ENCODE data around the gene TREX2. TPM values are rescaled to one million over a fixed set of nuclear protein-coding genes. Genes with fewer than 3 reads are reported as not detected.

The TREX2 gene
- total RNA-seq, 8 experiments from 2014 or later = 0.05 to 0.70 (median 0.38) TPM; not detected in 3

- WGBS, 10 experiments = no CpG with 5 or more reads among the region's 10 CpGs
- peaks cover 8 to 12% of the 10 kb centered on the region in 2 donors for H3K4me1 ChIP-seq (replicated peaks in 1 of 2)
- H3K4me3 ChIP-seq = no peak overlapping the region
- in situ Hi-C loops (cut with MboI; ENCODE audit: low pct_unique_long_range_greater_than_20kb in 2 of 9, low sequenced_read_pairs in 9 of 9, unreplicated experiment in 9 of 9) = no loop called here
- H3K27ac ChIP-seq = no peak overlapping the region
- no peak for ATAC-seq (replicated peaks in 6 of 8)
Observed at GRCh38 chrX:153486171-153486570, 40.3 kb upstream of the TREX2 start.

- in situ Hi-C loops (cut with MboI; ENCODE audit: low pct_unique_long_range_greater_than_20kb in 2 of 9, low sequenced_read_pairs in 9 of 9, unreplicated experiment in 9 of 9) = no loop called here
- Histone ChIP-seq H3K4me3 (no peak overlapping the region), H3K27ac (no peak overlapping the region), H3K4me1 (replicated peaks in 1 of 2) (peaks cover 7 to 11% of the 10 kb centered on the region in 2 donors)
- WGBS, 10 experiments = 80% methylated on average over 4 of the region's 30 CpGs; no CpG with 5 or more reads in 9 of the 10 experiments
- ATAC-seq (replicated peaks in 6 of 8) = no peak
Observed at GRCh38 chrX:153485396-153486080, 39.7 kb upstream of the TREX2 start.

GRCh38 chrX:153482376-153483015 is 36.6 kb upstream of the TREX2 start:
- WGBS, 10 experiments = 63% methylated on average over 6 of the region's 23 CpGs; no CpG with 5 or more reads in 9 of the 10 experiments
- Histone ChIP-seq H3K4me1 (replicated peaks in 1 of 2) (no peaks in the 10 kb centered on the region), H3K27ac (no peak overlapping the region), H3K4me3 (no peak overlapping the region)
- in situ Hi-C loops (cut with MboI; ENCODE audit: low pct_unique_long_range_greater_than_20kb in 2 of 9, low sequenced_read_pairs in 9 of 9, unreplicated experiment in 9 of 9) = no loop called here
- no peak for ATAC-seq (replicated peaks in 6 of 8)

- 40% methylated on average over 1 of the region's 13 CpGs; no CpG with 5 or more reads in 9 of the 10 experiments for WGBS, 10 experiments
- in situ Hi-C loops (cut with MboI; ENCODE audit: low pct_unique_long_range_greater_than_20kb in 2 of 9, low sequenced_read_pairs in 9 of 9, unreplicated experiment in 9 of 9) = no loop called here
- ATAC-seq (replicated peaks in 6 of 8) = no peak
- Histone ChIP-seq H3K27ac (no peak overlapping the region), H3K4me3 (no peak overlapping the region), H3K4me1 (replicated peaks in 1 of 2) (no peaks in the 10 kb centered on the region)
Observed at GRCh38 chrX:153481043-153481442, 35.2 kb upstream of the TREX2 start.

GRCh38 chrX:153478746-153479145 is 32.9 kb upstream of the TREX2 start:
- H3K27ac ChIP-seq = no peak overlapping the region

GRCh38 chrX:153477901-153478300 is 32.0 kb upstream of the TREX2 start:
- no peak for ATAC-seq (replicated peaks in 6 of 8)
- WGBS, 10 experiments = 82% methylated on average over 2 of the region's 9 CpGs; no CpG with 5 or more reads in 9 of the 10 experiments
- Histone ChIP-seq H3K27ac (no peak overlapping the region), H3K4me3 (no peak overlapping the region), H3K4me1 (replicated peaks in 1 of 2) (peaks cover 7 to 8% of the 10 kb centered on the region in 2 donors)
- in situ Hi-C loops (cut with MboI; ENCODE audit: low pct_unique_long_range_greater_than_20kb in 2 of 9, low sequenced_read_pairs in 9 of 9, unreplicated experiment in 9 of 9) = no loop called here

More at GRCh38 chrX:153478746-153479145, 32.9 kb upstream of the TREX2 start:
- peaks cover 7 to 8% of the 10 kb centered on the region in 2 donors for H3K4me1 ChIP-seq (replicated peaks in 1 of 2)
- no CpG with 5 or more reads among the region's 16 CpGs for WGBS, 10 experiments
- in situ Hi-C loops (cut with MboI; ENCODE audit: low pct_unique_long_range_greater_than_20kb in 2 of 9, low sequenced_read_pairs in 9 of 9, unreplicated experiment in 9 of 9) = no loop called here
- H3K4me3 ChIP-seq = no peak overlapping the region
- ATAC-seq (replicated peaks in 6 of 8) = peak in 1 of 8 experiments; percentile 6

GRCh38 chrX:153477364-153477857 is 31.6 kb upstream of the TREX2 start:
- no peak for ATAC-seq (replicated peaks in 6 of 8)
- Histone ChIP-seq H3K4me1 (replicated peaks in 1 of 2) (peaks cover 7 to 8% of the 10 kb centered on the region in 2 donors), H3K27ac (no peak overlapping the region), H3K4me3 (no peak overlapping the region)
- in situ Hi-C loops (cut with MboI; ENCODE audit: low pct_unique_long_range_greater_than_20kb in 2 of 9, low sequenced_read_pairs in 9 of 9, unreplicated experiment in 9 of 9) = no loop called here
- 52% methylated on average over 3 of the region's 11 CpGs; no CpG with 5 or more reads in 9 of the 10 experiments for WGBS, 10 experiments

- 20 to 63% methylated on average over 1 to 7 of the region's 16 CpGs; no CpG with 5 or more reads in 8 of the 10 experiments for WGBS, 10 experiments
- in situ Hi-C loops (cut with MboI; ENCODE audit: low pct_unique_long_range_greater_than_20kb in 2 of 9, low sequenced_read_pairs in 9 of 9, unreplicated experiment in 9 of 9) = no loop called here
- ATAC-seq (replicated peaks in 6 of 8) = peak in 3 of 8 experiments; percentile 27 to 45 (median 43)
- Histone ChIP-seq H3K4me1 (replicated peaks in 1 of 2) (peaks cover 7 to 8% of the 10 kb centered on the region in 2 donors), H3K27ac (no peak overlapping the region), H3K4me3 (no peak overlapping the region)
Observed at GRCh38 chrX:153476666-153477363, 31.0 kb upstream of the TREX2 start.

GRCh38 chrX:153475751-153476281 is 30.0 kb upstream of the TREX2 start:
- H3K27ac ChIP-seq = no peak overlapping the region
- ATAC-seq (replicated peaks in 6 of 8) = no peak
- 20 to 40% methylated on average over 1 of the region's 11 CpGs; no CpG with 5 or more reads in 8 of the 10 experiments for WGBS, 10 experiments
- in situ Hi-C loops (cut with MboI; ENCODE audit: low pct_unique_long_range_greater_than_20kb in 2 of 9, low sequenced_read_pairs in 9 of 9, unreplicated experiment in 9 of 9) = no loop called here
- peaks cover 7 to 8% of the 10 kb centered on the region in 2 donors for H3K4me1 ChIP-seq (replicated peaks in 1 of 2)
- no peak overlapping the region for H3K4me3 ChIP-seq

GRCh38 chrX:153475271-153475670 is 29.4 kb upstream of the TREX2 start:
- 60 to 100% (median 75%) methylated on average over 1 to 2 of the region's 7 CpGs; no CpG with 5 or more reads in 7 of the 10 experiments for WGBS, 10 experiments

GRCh38 chrX:153474718-153475117 is 28.9 kb upstream of the TREX2 start:
- Histone ChIP-seq H3K27ac (peak overlapping the region in 1 of 2 donors; percentile 35), H3K4me3 (peak overlapping the region in 2 of 5 donors; percentile 15 to 19), H3K4me1 (replicated peaks in 1 of 2) (peaks cover 7 to 8% of the 10 kb centered on the region in 2 donors)
- peak in 7 of 8 experiments; percentile 6 to 56 (median 44) for ATAC-seq (replicated peaks in 6 of 8)
- in situ Hi-C loops (cut with MboI; ENCODE audit: low pct_unique_long_range_greater_than_20kb in 2 of 9, low sequenced_read_pairs in 9 of 9, unreplicated experiment in 9 of 9) = no loop called here
- WGBS, 10 experiments = no CpG with 5 or more reads among the region's 59 CpGs

More at GRCh38 chrX:153475271-153475670, 29.4 kb upstream of the TREX2 start:
- no peak for ATAC-seq (replicated peaks in 6 of 8)
- Histone ChIP-seq H3K4me1 (replicated peaks in 1 of 2) (peaks cover 7 to 8% of the 10 kb centered on the region in 2 donors), H3K4me3 (no peak overlapping the region), H3K27ac (peak overlapping the region in 1 of 2 donors; percentile 35)
- in situ Hi-C loops (cut with MboI; ENCODE audit: low pct_unique_long_range_greater_than_20kb in 2 of 9, low sequenced_read_pairs in 9 of 9, unreplicated experiment in 9 of 9) = no loop called here

GRCh38 chrX:153474266-153474665 is 28.4 kb upstream of the TREX2 start:
- Histone ChIP-seq H3K4me3 (no peak overlapping the region), H3K4me1 (replicated peaks in 1 of 2) (peaks cover 10 to 12% of the 10 kb centered on the region in 2 donors), H3K27ac (no peak overlapping the region)
- no CpG with 5 or more reads among the region's 10 CpGs for WGBS, 10 experiments
- in situ Hi-C loops (cut with MboI; ENCODE audit: low pct_unique_long_range_greater_than_20kb in 2 of 9, low sequenced_read_pairs in 9 of 9, unreplicated experiment in 9 of 9) = no loop called here
- ATAC-seq (replicated peaks in 6 of 8) = peak in 1 of 8 experiments; percentile 0

- ATAC-seq (replicated peaks in 6 of 8) = no peak
- H3K27ac ChIP-seq = no peak overlapping the region
- in situ Hi-C loops (cut with MboI; ENCODE audit: low pct_unique_long_range_greater_than_20kb in 2 of 9, low sequenced_read_pairs in 9 of 9, unreplicated experiment in 9 of 9) = no loop called here
- H3K4me3 ChIP-seq = no peak overlapping the region
- WGBS, 10 experiments = 89% methylated on average over 3 of the region's 10 CpGs; no CpG with 5 or more reads in 9 of the 10 experiments
- peaks cover 11 to 12% of the 10 kb centered on the region in 2 donors for H3K4me1 ChIP-seq (replicated peaks in 1 of 2)
Observed at GRCh38 chrX:153473126-153473525, 27.3 kb upstream of the TREX2 start.
